AG08395 (cell line): ENCODE measurements around the gene AVEN.
"Not testable (repeated sequence)": the region's sequence is repeated elsewhere in the genome, so short reads cannot be mapped to it uniquely, and the experiment has no call there.

ENCODE experiments used
- DNase-seq: peaks from one replicate; pipeline ENCODE4 v3.0.0; 2012; ENCODE audit warnings: mixed read lengths, low spot score

The AVEN gene

DNA sequence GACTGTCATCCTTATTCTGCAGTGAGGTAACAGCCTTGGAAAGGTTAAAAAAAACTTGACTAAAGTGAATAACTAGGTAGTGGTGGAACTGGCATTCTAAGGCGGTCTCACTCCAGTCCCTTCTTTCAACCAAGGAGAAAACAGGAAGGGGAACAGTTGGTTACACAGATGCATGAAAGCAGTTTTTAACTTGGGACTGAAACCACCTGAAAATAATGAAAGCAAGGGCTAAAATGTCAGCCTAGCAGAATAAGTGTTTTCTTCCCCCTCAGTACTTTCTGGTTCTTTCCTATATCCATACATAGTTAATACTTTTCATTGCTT lies 748 bp upstream of the AVEN start:
- DNase-seq = no peak

DNA sequence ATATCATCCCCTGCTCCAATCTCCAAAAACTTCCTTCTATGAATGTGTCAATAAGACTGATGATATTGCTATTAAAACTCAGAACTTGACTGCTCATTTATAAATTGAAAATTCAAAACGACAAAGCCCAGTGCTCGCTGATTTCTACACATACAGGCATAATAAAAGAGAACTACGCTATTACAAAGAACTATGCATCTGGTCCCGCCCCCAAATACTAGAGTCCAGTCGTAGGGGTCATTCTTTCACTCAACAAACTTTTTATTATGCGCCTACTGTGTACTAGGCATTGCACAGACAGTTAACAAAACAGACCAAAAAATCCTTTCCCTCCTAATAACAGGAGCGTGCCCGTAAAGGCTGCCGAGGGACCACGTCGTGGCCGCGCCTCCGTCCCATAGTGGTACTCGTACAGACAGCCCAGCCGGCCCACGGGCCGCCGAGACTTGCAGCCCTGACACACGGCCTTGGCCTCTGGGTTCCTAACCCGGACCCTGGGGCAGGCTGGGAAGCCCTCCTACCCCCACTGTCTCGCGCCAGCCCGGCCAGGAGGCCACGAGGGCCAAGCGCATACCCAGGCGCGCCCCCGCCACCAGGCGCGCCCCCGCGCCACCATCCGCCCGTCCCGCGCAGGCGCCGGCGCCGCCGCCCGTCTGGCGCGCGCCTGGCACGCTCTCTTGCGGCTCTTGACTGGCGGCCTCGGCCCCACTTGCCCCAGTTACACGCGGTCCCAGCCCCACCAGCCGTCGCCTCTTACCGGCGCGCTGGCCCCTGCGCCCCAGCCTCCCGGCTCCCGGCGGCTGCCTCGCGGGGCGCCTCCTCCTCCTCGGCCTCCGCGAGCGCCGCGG lies 757 bp downstream of the AVEN start:
- peak; percentile 90 for DNase-seq

- DNase-seq = no peak
These were observed 6.8 kb downstream of the AVEN start for GRCh38 chr15:34031987-34032760.

GRCh38 chr15:34027606-34028005 lies 11.4 kb downstream of the AVEN start:
- DNase-seq = no peak

GRCh38 chr15:34025252-34025651 lies 13.8 kb downstream of the AVEN start:
- no peak for DNase-seq

- peak; percentile 22 for DNase-seq
These were observed 15.1 kb downstream of the AVEN start for GRCh38 chr15:34023907-34024306.

DNA sequence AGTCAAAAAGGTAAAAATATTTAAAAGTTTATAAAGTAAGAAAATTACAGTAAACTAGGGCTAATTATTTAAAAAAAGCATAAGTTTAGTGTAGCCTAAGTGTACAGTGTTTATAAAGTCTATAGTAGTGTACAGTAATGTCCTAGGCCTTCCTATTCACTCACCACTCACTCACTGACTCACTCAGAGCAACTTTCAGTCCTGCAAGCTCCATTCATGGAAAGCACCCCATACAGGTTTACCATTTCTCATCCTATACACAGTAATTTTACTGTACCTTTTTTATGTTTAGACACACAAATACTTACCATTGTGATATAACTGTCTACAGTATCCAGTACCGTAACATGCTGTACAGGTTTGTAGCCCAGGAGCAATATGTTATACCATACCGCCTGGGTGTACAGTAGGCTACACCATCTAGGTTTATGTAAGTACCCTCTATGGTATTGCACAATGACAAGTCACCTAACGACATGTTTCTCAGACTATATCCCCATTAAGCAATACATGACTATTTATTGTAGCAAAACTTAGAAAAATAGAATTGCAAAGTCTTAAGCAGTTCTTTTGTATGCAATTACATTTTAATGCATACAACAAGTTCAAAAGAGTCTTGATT lies 19.5 kb downstream of the AVEN start:
- DNase-seq = no peak

DNA sequence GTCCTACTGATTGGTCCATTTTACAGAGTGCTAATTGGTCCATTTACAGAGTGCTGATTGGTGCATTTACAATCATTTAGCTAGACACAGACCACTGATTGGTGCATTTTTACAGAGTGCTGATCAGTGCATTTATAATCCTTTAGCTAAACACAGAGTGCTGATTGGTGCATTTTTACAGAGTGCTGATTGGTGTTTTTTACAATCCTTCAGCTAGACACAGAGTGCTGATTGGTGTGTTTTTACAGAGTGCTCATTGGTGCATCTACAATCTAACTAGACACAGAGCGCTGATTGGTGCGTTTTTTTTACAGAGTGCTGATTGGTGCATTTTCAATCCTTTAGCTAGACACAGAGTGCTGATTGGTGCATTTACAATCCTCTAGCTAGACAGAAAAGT lies 20.3 kb downstream of the AVEN start:
- not testable (repeated sequence) for DNase-seq

GRCh38 chr15:34018021-34018645 lies 20.9 kb downstream of the AVEN start:
- no peak for DNase-seq

DNA sequence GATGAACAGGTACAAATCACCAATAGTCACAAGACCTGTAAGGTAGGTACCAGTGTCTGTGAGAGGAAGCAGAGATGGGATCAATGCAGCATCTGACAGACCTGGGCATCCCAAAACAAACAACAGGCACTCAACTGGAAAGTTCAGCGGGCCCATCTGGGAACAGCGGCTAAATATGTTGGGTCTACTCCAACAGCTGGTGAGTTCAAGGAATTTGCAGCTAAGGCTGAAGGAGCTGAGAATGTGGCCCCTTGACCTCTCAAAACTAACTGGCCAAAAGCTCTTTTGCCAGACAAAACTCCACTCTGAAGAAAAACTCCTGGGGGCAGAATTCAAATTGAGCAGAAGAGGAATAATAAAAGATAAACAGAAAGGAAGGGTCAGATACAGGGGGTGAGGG lies 24.4 kb downstream of the AVEN start:
- no peak for DNase-seq

DNA sequence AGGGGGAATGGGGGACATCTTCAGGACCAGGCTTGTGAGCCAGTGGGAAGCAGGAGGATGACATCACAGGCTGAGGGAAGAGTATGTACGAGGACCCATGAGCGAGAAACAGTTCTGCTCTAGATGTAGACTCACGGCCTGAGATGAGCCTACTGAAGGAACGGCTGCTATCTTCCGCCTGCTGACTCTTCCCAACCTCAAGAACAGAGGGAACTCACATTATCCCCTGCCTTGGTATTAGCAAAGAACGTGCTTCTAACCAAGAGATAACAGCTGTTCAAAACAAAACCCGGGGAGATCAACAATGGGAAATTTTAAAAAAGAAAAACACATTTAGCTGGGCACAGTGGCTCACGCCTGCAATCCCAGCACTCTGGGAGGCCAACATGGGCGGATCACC lies 25.3 kb downstream of the AVEN start:
- DNase-seq = no peak

DNA sequence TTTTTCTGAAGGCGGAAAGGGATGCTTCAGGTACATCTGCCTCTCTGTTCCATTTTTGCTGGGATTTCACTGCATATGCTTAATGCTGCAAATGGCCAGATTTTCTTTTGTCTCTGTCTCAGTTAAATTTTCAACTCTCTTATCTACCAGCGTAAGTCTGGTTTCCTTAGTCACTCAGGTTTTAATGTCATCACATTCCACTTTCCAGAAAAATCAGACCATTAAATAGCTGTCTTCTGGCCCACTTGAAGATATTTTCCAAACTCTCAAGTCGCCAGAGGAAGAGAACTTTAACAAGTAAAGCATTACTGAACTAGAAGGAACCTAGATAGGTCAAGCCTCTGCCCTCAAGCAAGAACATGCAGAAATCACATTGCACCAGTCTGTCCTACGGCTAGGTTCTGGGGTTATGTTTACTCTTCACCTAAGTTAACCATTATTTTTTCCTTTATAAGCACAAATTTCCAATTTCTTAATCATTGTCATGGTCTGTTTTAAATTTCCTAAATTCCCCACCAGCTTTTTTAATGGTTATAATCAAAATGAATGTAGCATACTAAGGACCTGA lies 26.5 kb downstream of the AVEN start:
- no peak for DNase-seq

DNA sequence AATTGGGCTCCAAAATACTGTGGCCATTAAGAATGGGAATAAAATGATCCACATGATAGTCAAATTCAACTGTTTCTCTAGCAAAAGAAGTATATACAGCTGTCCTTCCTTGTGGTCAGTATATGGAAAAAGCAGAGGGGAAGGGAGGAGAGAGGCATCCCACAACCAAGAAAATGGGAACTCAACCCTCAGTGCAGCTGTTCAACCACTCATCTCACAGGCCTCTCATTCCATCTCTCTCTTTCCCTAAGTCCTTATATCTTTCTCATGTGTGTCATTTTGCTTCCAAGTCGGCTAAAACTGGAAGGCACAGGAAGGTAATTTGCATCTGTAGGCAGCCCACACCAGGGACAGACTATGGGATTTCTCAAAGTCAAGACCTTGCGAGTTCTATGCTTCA lies 27.5 kb downstream of the AVEN start:
- no peak for DNase-seq

DNA sequence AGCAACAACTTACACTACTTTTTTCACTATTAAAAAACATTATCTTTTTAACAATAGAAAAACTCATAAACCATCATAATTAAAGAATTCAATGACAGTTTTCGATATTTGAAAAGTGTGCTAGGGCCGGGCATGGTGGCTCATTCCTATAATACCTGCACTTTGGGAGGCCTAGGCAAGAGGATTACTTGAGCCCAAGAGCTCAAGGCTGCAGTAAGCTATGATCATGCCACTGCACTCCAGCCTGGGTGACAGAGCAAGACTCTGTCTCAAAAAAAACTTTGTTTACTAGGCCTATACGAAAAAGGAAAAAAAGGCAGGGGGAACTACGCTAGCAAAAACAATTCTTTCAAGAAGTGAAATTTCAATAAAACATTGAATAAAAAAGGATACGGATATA lies 28.1 kb downstream of the AVEN start:
- DNase-seq = no peak

DNA sequence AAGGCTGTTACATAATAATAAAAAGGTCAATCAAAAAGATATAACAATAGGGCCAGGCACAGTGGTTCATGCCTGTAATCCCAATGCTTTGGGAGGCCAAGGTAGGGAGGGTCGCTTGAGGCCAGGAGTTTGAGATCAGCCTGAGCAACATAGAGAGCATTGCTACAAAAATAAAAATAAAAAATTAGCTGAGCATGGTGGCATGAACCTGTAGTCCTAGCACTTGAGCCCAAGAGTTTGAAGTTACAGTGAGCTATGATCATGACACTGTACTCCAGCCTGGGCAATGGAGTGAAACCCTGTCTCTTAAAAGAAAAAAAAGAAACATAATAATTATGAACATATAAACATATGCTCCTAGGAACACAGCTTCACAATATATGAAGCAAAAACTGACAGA lies 29.3 kb downstream of the AVEN start:
- no peak for DNase-seq

DNA sequence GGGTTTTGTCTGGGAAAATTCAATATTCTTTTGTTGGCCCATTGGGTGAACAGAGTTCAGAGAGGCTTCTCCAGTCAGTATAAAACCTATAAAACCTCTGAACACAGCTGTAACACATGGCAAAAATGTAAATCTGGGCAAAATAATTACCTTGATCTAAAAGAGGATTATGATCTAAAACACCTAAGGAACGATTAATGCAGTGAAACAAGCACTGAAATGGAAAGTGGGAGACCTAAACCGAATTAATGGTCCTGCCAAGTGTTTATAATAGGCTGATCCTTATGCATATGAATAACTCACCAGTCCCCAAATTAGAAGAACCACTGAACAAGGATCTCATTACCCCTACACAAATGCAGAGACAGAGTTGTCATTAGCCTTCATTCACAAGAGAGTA lies 32.6 kb downstream of the AVEN start:
- DNase-seq = no peak

- no peak for DNase-seq
These were observed 37.5 kb downstream of the AVEN start for GRCh38 chr15:34001536-34001935.

DNA sequence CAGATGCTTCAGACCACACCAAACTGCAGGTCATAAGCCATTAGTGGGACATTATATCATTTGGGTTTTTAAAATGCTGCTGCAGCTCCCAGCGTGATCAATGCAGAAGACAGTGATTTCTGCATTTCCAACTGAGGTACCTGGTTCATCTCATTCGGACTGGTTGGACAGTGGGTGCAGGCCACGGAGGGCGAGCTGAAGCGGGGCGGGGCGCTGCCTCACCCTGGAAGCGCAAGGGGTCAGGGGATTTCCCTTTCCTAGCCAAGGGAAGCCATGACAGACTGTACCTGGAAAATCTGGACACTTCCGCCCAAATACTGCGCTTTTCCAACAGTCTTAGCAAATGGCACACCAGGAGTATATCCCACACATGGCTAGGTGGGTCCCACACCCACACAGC lies 43.3 kb downstream of the AVEN start:
- not testable (repeated sequence) for DNase-seq

GRCh38 chr15:33994005-33994615 lies 44.9 kb downstream of the AVEN start:
- DNase-seq = no peak

GRCh38 chr15:33988384-33988783 lies 50.6 kb downstream of the AVEN start:
- DNase-seq = no peak

GRCh38 chr15:33987444-33987843 lies 51.6 kb downstream of the AVEN start:
- DNase-seq = no peak

- DNase-seq = no peak
These were observed 53.3 kb downstream of the AVEN start for GRCh38 chr15:33985751-33986150.
